Renal pelvis (tissue), 12 donors: ENCODE measurements around the gene SPRY1. TPM values are rescaled to one million over a fixed set of nuclear protein-coding genes. Genes with fewer than 3 reads are reported as not detected.

ENCODE experiments used
- DNase-seq: peaks from one replicate; pipeline ENCODE4 v3.0.0-alpha.2; 2013
- long read RNA-seq, 16 experiments: transcript quantifications; one replicate each; lab custom pipeline, GENCODE V29; 2026
- polyA plus RNA-seq, 3 donors: library from polyadenylated mRNA; unstranded; fragments of 120-200 nt; gene quantifications; one replicate each; pipeline ENCODE4 v1.2.1, GENCODE V29; 2013; ENCODE audit not compliant: insufficient read length in 3 of 3

The SPRY1 gene
- 10 to 100 TPM; 80.8 to 93.7 (median 86.0) TPM for polyA plus RNA-seq
- long read RNA-seq, donor 1, transcript SPRY1-206 (2 exons, 849 nt), result major isoform, 18 of 37 reads
- long read RNA-seq, donor 1, partial matches to known transcripts, result 0 of 37 reads
- long read RNA-seq, donor 1, other reads (novel, unspliced or antisense), result 13 of 37 reads
- long read RNA-seq, donor 2, transcript SPRY1-206 (2 exons, 849 nt), result major isoform, 12 of 28 reads
- long read RNA-seq, donor 2, partial matches to known transcripts, result 0 of 28 reads
- long read RNA-seq, donor 2, other reads (novel, unspliced or antisense), result 14 of 28 reads
- long read RNA-seq, donor 3, transcript SPRY1-206 (2 exons, 849 nt), result major isoform, 19 of 34 reads
- long read RNA-seq, donor 3, transcript SPRY1-204 (2 exons, 1,012 nt), result minor isoform, 6 of 34 reads
- long read RNA-seq, donor 3, partial matches to known transcripts, result 0 of 34 reads
- long read RNA-seq, donor 3, other reads (novel, unspliced or antisense), result 8 of 34 reads
- long read RNA-seq, donor 4, transcript SPRY1-206 (2 exons, 849 nt), result major isoform, 13 of 26 reads
- long read RNA-seq, donor 4, partial matches to known transcripts, result 0 of 26 reads
- long read RNA-seq, donor 4, other reads (novel, unspliced or antisense), result 7 of 26 reads
- long read RNA-seq, donor 5, transcript SPRY1-206 (2 exons, 849 nt), result major isoform, 18 of 30 reads
- long read RNA-seq, donor 5, partial matches to known transcripts, result 8 of 30 reads
- long read RNA-seq, donor 5, other reads (novel, unspliced or antisense), result 0 of 30 reads
- long read RNA-seq, donor 6, transcript SPRY1-206 (2 exons, 849 nt), result major isoform, 17 of 38 reads
- long read RNA-seq, donor 6, partial matches to known transcripts, result 18 of 38 reads
- long read RNA-seq, donor 6, other reads (novel, unspliced or antisense), result 0 of 38 reads
- long read RNA-seq, donor 7, transcript SPRY1-206 (2 exons, 849 nt), result major isoform, 34 of 50 reads
- long read RNA-seq, donor 7, partial matches to known transcripts, result 0 of 50 reads
- long read RNA-seq, donor 7, other reads (novel, unspliced or antisense), result 13 of 50 reads
- long read RNA-seq, donor 8, transcript SPRY1-206 (2 exons, 849 nt), result major isoform, 10 of 20 reads
- long read RNA-seq, donor 8, partial matches to known transcripts, result 0 of 20 reads
- long read RNA-seq, donor 8, other reads (novel, unspliced or antisense), result 8 of 20 reads
- long read RNA-seq, donor 9, transcript SPRY1-204 (2 exons, 1,012 nt), result minor isoform, 8 of 38 reads
- long read RNA-seq, donor 9, transcript SPRY1-206 (2 exons, 849 nt), result major isoform, 19 of 38 reads
- long read RNA-seq, donor 9, partial matches to known transcripts, result 0 of 38 reads
- long read RNA-seq, donor 9, other reads (novel, unspliced or antisense), result 9 of 38 reads
- long read RNA-seq, donor 10, transcript SPRY1-206 (2 exons, 849 nt), result major isoform, 28 of 41 reads
- long read RNA-seq, donor 10, partial matches to known transcripts, result 0 of 41 reads
- long read RNA-seq, donor 10, other reads (novel, unspliced or antisense), result 8 of 41 reads
- long read RNA-seq, donor 11, transcript SPRY1-206 (2 exons, 849 nt), result major isoform, 27 of 39 reads
- long read RNA-seq, donor 11, transcript SPRY1-204 (2 exons, 1,012 nt), result minor isoform, 6 of 39 reads
- long read RNA-seq, donor 11, partial matches to known transcripts, result 0 of 39 reads
- long read RNA-seq, donor 11, other reads (novel, unspliced or antisense), result 5 of 39 reads
- long read RNA-seq, donor 12, transcript SPRY1-206 (2 exons, 849 nt), result major isoform, 15 of 48 reads
- long read RNA-seq, donor 12, transcript SPRY1-204 (2 exons, 1,012 nt), result minor isoform, 9 of 48 reads
- long read RNA-seq, donor 12, partial matches to known transcripts, result 0 of 48 reads
- long read RNA-seq, donor 12, other reads (novel, unspliced or antisense), result 21 of 48 reads
- long read RNA-seq, donor 13, transcript SPRY1-206 (2 exons, 849 nt), result major isoform, 12 of 21 reads
- long read RNA-seq, donor 13, partial matches to known transcripts, result 0 of 21 reads
- long read RNA-seq, donor 13, other reads (novel, unspliced or antisense), result 5 of 21 reads
- long read RNA-seq, donor 14, transcript SPRY1-206 (2 exons, 849 nt), result major isoform, 43 of 121 reads
- long read RNA-seq, donor 14, transcript SPRY1-201 (2 exons, 2,348 nt), result minor isoform, 5 of 121 reads
- long read RNA-seq, donor 14, transcript SPRY1-204 (2 exons, 1,012 nt), result minor isoform, 11 of 121 reads
- long read RNA-seq, donor 14, partial matches to known transcripts, result 45 of 121 reads
- long read RNA-seq, donor 14, other reads (novel, unspliced or antisense), result 16 of 121 reads
- long read RNA-seq, donor 15, transcript SPRY1-204 (2 exons, 1,012 nt), result minor isoform, 5 of 60 reads
- long read RNA-seq, donor 15, transcript SPRY1-206 (2 exons, 849 nt), result major isoform, 21 of 60 reads
- long read RNA-seq, donor 15, partial matches to known transcripts, result 21 of 60 reads
- long read RNA-seq, donor 15, other reads (novel, unspliced or antisense), result 11 of 60 reads
- long read RNA-seq, donor 16, transcript SPRY1-206 (2 exons, 849 nt), result major isoform, 23 of 37 reads
- long read RNA-seq, donor 16, partial matches to known transcripts, result 0 of 37 reads
- long read RNA-seq, donor 16, other reads (novel, unspliced or antisense), result 9 of 37 reads

- peak; percentile 96 for DNase-seq
These were observed at the start of gene SPRY1 for GRCh38 chr4:123396307-123397143. SPRY1 (plus strand) TSS chr4:123396795; CDS start chr4:123401592, 4,797 bp downstream.

GRCh38 chr4:123346951-123347350 lies 49.6 kb upstream of the SPRY1 start:
- DNase-seq, result no peak

- DNase-seq, result no peak
These were observed 47.6 kb upstream of the SPRY1 start for GRCh38 chr4:123348946-123349345.

- no peak for DNase-seq
These were observed 47.0 kb upstream of the SPRY1 start for GRCh38 chr4:123349421-123350190.

GRCh38 chr4:123350191-123350544 lies 46.4 kb upstream of the SPRY1 start:
- no peak for DNase-seq

GRCh38 chr4:123350726-123351125 lies 45.9 kb upstream of the SPRY1 start:
- no peak for DNase-seq

GRCh38 chr4:123351713-123352112 lies 44.9 kb upstream of the SPRY1 start:
- no peak for DNase-seq

- no peak for DNase-seq
These were observed 44.2 kb upstream of the SPRY1 start for GRCh38 chr4:123352240-123352945.

- no peak for DNase-seq
These were observed 43.6 kb upstream of the SPRY1 start for GRCh38 chr4:123352966-123353365.

GRCh38 chr4:123353656-123354055 lies 42.9 kb upstream of the SPRY1 start:
- DNase-seq, result no peak

- DNase-seq, result no peak
These were observed 41.9 kb upstream of the SPRY1 start for GRCh38 chr4:123354701-123355100.

GRCh38 chr4:123356921-123357320 lies 39.7 kb upstream of the SPRY1 start:
- DNase-seq, result no peak

GRCh38 chr4:123359449-123360315 lies 36.9 kb upstream of the SPRY1 start:
- DNase-seq, result no peak

- no peak for DNase-seq
These were observed 35.3 kb upstream of the SPRY1 start for GRCh38 chr4:123361195-123361861.

- DNase-seq, result no peak
These were observed 34.5 kb upstream of the SPRY1 start for GRCh38 chr4:123362103-123362502.
